Heart left ventricle (tissue), 16 donors: ENCODE measurements around the gene TBL1X. TPM values are rescaled to one million over a fixed set of nuclear protein-coding genes. Genes with fewer than 3 reads are reported as not detected.
"Not testable (repeated sequence)": the region's sequence is repeated elsewhere in the genome, so short reads cannot be mapped to it uniquely, and the experiment has no call there.

Source experiments
- ATAC-seq, 4 donors: fragments of 200-7000 bp; cut with Tn5 transposase; one replicate each; pipeline ENCODE4 v1.9.1; 2020 to 2022; ENCODE audit warnings: moderate library complexity in 4 of 4, mild to moderate bottlenecking in 3 of 4, moderate number of reproducible peaks in 1 of 4
- DNase-seq, 5 donors: peaks; one replicate each; pipeline ENCODE4 v3.0.0-alpha.2; 2020
- H3K27ac ChIP-seq, 12 donors: fragments of 200-600 bp; sonication (generic) in 4 of 12; one replicate each; pipeline versions ENCODE4 v1.5.0 to v1.8.0; 2016 to 2022; ENCODE audit warnings: mild to moderate bottlenecking in 2 of 12
- H3K27me3 ChIP-seq, 9 donors: fragments of 200-600 bp; sonication (generic) in 2 of 9; one replicate each; pipeline versions ENCODE4 v1.5.1 to v1.8.0; 2016 to 2022; ENCODE audit warnings: mild to moderate bottlenecking in 3 of 9
- H3K36me3 ChIP-seq, 9 donors: fragments of 200-600 bp; sonication (generic) in 2 of 9; one replicate each; pipeline versions ENCODE4 v1.5.0 to v1.8.0; 2018 to 2022; ENCODE audit warnings: mild to moderate bottlenecking in 2 of 9
- H3K4me1 ChIP-seq, 12 donors: fragments of 200-600 bp; sonication (generic) in 4 of 12; one replicate each; pipeline versions ENCODE4 v1.5.0 to v1.8.0; 2016 to 2022; ENCODE audit warnings: mild to moderate bottlenecking in 3 of 12
- H3K4me3 ChIP-seq, 12 donors: fragments of 200-600 bp; sonication (generic) in 4 of 12; one replicate each; pipeline versions ENCODE4 v1.5.0 to v1.8.0; 2017 to 2022; ENCODE audit warnings: mild to moderate bottlenecking in 9 of 12, moderate library complexity in 4 of 12
- H3K9me3 ChIP-seq, 12 donors: fragments of 200-600 bp; sonication (generic) in 4 of 12; one replicate each; pipeline versions ENCODE4 v1.5.0 to v1.8.0; 2016 to 2022; ENCODE audit warnings: mild to moderate bottlenecking in 1 of 12
- CTCF ChIP-seq, 12 donors: fragments of 200-600 bp; sonication (generic) in 4 of 12; IDR thresholded peaks; one replicate each; pipeline versions ENCODE4 v1.5.0 to v1.8.0; 2018 to 2022; ENCODE audit warnings: antibody characterized with exemption in 12 of 12, mild to moderate bottlenecking in 5 of 12
- POLR2A ChIP-seq, 2 donors: fragments of 450-650 bp; IDR thresholded peaks; one replicate each; pipeline ENCODE4 v1.6.1; 2017; ENCODE audit warnings: antibody characterized with exemption in 2 of 2, mild to moderate bottlenecking in 2 of 2, moderate library complexity in 2 of 2
- WGBS, 4 donors: extraction: QIAGEN DNeasy Blood & Tissue Kit in 2 of 4; methylation state at CpG; one replicate each; pipeline versions ENCODE4 v1.1.5 to v1.1.7; 2013 to 2018; 5-methylcytosine and 5-hydroxymethylcytosine counted together
- intact Hi-C, 10 donors: fragments of 100-400 bp; cut with DNase I; formaldehyde crosslinking; loops; one replicate each; pipeline versions ENCODE4 v1.11.1 to v1.14.2; 2022
- polyA plus RNA-seq, 2 donors: library from polyadenylated mRNA; stranded (reverse); fragments of 200-250 nt; gene quantifications; one replicate each; pipeline ENCODE4 v1.2.3, GENCODE V29; 2013
- total RNA-seq, 9 donors: library from RNA; depleted of rRNA in 2 of 9; stranded (reverse); fragments of >200 nt in 2 of 9; fragmentation: NEBNext Ultra II Directional in 3 of 9; extraction: Animal tissue kit (Norgen Biotek cat#: 25700) in 3 of 9; gene quantifications; one replicate each; pipeline versions ENCODE4 v1.1.0 to v1.2.4, GENCODE V29; 2016 to 2023
- donor health status: ischemic (EF 13 %, LVEDD 7.1; RV severe dilation, severe dysfunction).
- donor health status: healthy with polysubstance abuse.
- donor health status: DM: no; HTN: yes; CAD: no.
- donor health status: DM: no; HTN: no; CAD: no.
- donor health status: ischemic (EF 25% LVEDD 6.9; RV normal size, moderate dysfunction).
- donor health status: ischemic (EF 25% LVEDD 5.7; RV mildly dilated, moderate dysfunction).
- donor health status: healthy.
- donor health status: DM: yes; HTN: yes; CAD: no.
- donor health status: ischemic (EF 35%, LVEDD 5.7; RV mildly dilated, moderate dysfunction).
- donor health status: nonischemic (EF 11% LVEDD 7.7; RV severe dilation, severe dysfunction).
- donor health status: DM: yes; HTN: yes; CAD: no.
- donor health status: PGD.
- donor health status: ischemic (EF 29% LVEDD 5.4; RV normal size, mild dysfunction).
- donor health status: nonischemic (EF 23%, LVEDD 6.1; RV moderate dilation, normal function).

Gene TBL1X
- total and polyA plus RNA-seq, 11 donors, result 2.4 to 30.7 (median 9.7) TPM

DNA sequence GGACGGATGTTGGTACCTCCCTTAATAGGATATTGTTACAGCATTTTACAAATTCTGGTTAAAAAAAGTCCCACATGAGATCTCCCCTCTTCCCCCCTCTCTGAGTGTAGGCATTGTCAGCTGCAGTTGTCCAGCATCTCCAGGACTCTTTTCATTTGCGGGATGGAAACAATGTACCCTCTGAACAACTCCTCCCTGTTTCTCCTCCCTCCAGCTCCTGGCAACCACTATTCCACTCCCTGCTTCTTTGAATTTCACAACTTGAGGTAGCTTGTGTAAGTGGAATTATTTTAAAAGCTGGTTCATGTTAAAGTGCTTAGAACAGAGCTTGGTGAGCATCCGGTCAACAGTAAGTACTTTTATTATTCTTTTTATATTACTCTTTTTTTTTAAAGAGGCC lies 69.8 kb downstream of the TBL1X start:
- no peak overlapping the region for H3K27ac ChIP-seq
- H3K36me3 ChIP-seq, result no peaks in the 10 kb centered on the region
- no peak overlapping the region for H3K4me3 ChIP-seq
- intact Hi-C loops, result no loop called here
- ATAC-seq (no peak), DNase-seq (no peak)
- H3K4me1 ChIP-seq, result peaks cover 0 to 24% (median 10%) of the 10 kb centered on the region in 12 donors
- H3K27me3 ChIP-seq, result no peaks in the 10 kb centered on the region
- H3K9me3 ChIP-seq, result no peaks in the 10 kb centered on the region
- TF ChIP-seq CTCF (IDR thresholded peaks at IDR 0.05), result no peak
- no peak for TF ChIP-seq POLR2A (IDR thresholded peaks at IDR 0.05)
- WGBS, 4 donors, result 27 to 39% (median 36%) methylated on average over 3 of the region's 3 CpGs

GRCh38 chrX:9535101-9535500 lies 70.2 kb downstream of the TBL1X start:
- WGBS, 4 donors, result 21 to 44% (median 31%) methylated on average over 4 of the region's 4 CpGs
- ATAC-seq (no peak), DNase-seq (no peak)
- TF ChIP-seq CTCF (IDR thresholded peaks at IDR 0.05) (no peak), POLR2A (IDR thresholded peaks at IDR 0.05) (no peak)
- peaks cover 0 to 24% (median 10%) of the 10 kb centered on the region in 12 donors for H3K4me1 ChIP-seq
- intact Hi-C loops, result no loop called here
- no peaks in the 10 kb centered on the region for H3K27me3 ChIP-seq
- no peaks in the 10 kb centered on the region for H3K9me3 ChIP-seq
- H3K4me3 ChIP-seq, result no peak overlapping the region
- H3K36me3 ChIP-seq, result no peaks in the 10 kb centered on the region
- H3K27ac ChIP-seq, result no peak overlapping the region

DNA sequence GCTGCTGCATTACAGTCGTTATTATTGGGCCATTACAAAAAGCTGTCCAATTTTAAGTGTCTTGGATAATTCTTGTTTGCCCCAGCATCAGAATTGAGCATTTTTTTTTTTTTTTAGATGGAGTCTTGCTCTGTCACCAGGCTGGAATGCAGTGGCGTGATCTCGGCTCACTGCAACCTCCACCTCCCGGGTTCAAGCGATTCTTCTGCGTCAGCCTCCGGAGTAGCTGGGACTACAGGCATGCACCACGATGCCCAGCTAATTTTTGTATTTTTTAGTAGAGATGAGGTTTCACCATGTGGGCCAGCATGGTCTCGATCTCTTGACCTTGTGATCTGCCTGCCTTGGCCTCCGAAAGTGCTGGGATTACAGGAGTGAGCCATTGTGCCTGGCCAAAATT lies 71.3 kb downstream of the TBL1X start:
- intact Hi-C loops, H3K27ac ChIP-seq, H3K36me3 ChIP-seq, H3K27me3 ChIP-seq, DNase-seq, H3K4me3 ChIP-seq, ATAC-seq, H3K9me3 ChIP-seq: not testable (repeated sequence)
- peaks cover 0 to 20% (median 6%) of the 10 kb centered on the region in 12 donors for H3K4me1 ChIP-seq
- 83 to 91% (median 86%) methylated on average over 10 of the region's 10 CpGs for WGBS, 4 donors

GRCh38 chrX:9537781-9538180 lies 72.9 kb downstream of the TBL1X start:
- intact Hi-C loops, result no loop called here
- DNase-seq (no peak), ATAC-seq (no peak)
- H3K36me3 ChIP-seq, result no peaks in the 10 kb centered on the region
- WGBS, 4 donors, result 86 to 97% (median 95%) methylated on average over 8 of the region's 8 CpGs
- no peaks in the 10 kb centered on the region for H3K9me3 ChIP-seq
- no peak overlapping the region for H3K27ac ChIP-seq
- H3K4me3 ChIP-seq, result no peak overlapping the region
- no peaks in the 10 kb centered on the region for H3K27me3 ChIP-seq
- no peak for TF ChIP-seq POLR2A (IDR thresholded peaks at IDR 0.05)
- TF ChIP-seq CTCF (IDR thresholded peaks at IDR 0.05), result no peak
- peaks cover 0 to 12% (median 6%) of the 10 kb centered on the region in 12 donors for H3K4me1 ChIP-seq

GRCh38 chrX:9538544-9539045 lies 73.7 kb downstream of the TBL1X start:
- WGBS, 4 donors, result 46 to 65% (median 64%) methylated on average over 10 of the region's 10 CpGs
- no peaks in the 10 kb centered on the region for H3K36me3 ChIP-seq
- no peak overlapping the region for H3K27ac ChIP-seq
- intact Hi-C loops, result no loop called here
- DNase-seq (no peak), ATAC-seq (no peak)
- no peak overlapping the region for H3K4me3 ChIP-seq
- no peaks in the 10 kb centered on the region for H3K9me3 ChIP-seq
- H3K4me1 ChIP-seq, result peaks cover 0 to 12% (median 6%) of the 10 kb centered on the region in 12 donors
- no peak for TF ChIP-seq CTCF (IDR thresholded peaks at IDR 0.05)
- no peaks in the 10 kb centered on the region for H3K27me3 ChIP-seq
